Measurements from ENCODE around the gene CHMP3.
"Not testable (repeated sequence)": the region's sequence is repeated elsewhere in the genome, so short reads cannot be mapped to it uniquely, and the experiment has no call there.

CHMP3 gene

GRCh38 chr2:86552889-86553288 lies 10.4 kb downstream of the CHMP3 start:
- no peak overlapping the region for H3K4me3 ChIP-seq (ENCODE audit: low read length)
- no peaks in the 10 kb centered on the region for H3K4me1 ChIP-seq (ENCODE audit: low read length)
- H3K27me3 ChIP-seq (replicated peaks; ENCODE audit: insufficient read depth, low read length): no peaks in the 10 kb centered on the region
- no peaks in the 10 kb centered on the region for H3K9me2 ChIP-seq (replicated peaks; ENCODE audit: insufficient read depth, low read length)
- no peak overlapping the region for H3K4me2 ChIP-seq (ENCODE audit: low read depth, low read length)
- no peak overlapping the region for H3K27ac ChIP-seq (ENCODE audit: low read length)
- no peaks in the 10 kb centered on the region for H4K20me1 ChIP-seq (ENCODE audit: insufficient read depth, low read length)
- no peak overlapping the region for H2AFZ ChIP-seq (ENCODE audit: low read length)
- TF ChIP-seq EZH2 (optimal IDR thresholded peaks at IDR 0.05; ENCODE audit: low read depth, low read length) (no peak), EZH2phosphoT487 (IDR thresholded peaks at IDR 0.05; ENCODE audit: low read length) (no peak), CTCF (IDR thresholded peaks at IDR 0.05; ENCODE audit: low read length) (no peak)
- no peak overlapping the region for H3K9ac ChIP-seq (ENCODE audit: low read length)
- H3K36me3 ChIP-seq (replicated peaks; ENCODE audit: insufficient read depth, low read length): 0 out of 2 replicates have a peak, but pooled peaks cover 3% of the 10 kb centered on the region
- H3K79me2 ChIP-seq (ENCODE audit: low read length): peaks cover 74% of the 10 kb centered on the region
- H3F3A ChIP-seq (ENCODE audit: insufficient read depth, low read length): no peaks in the 10 kb centered on the region
- H3K9me3 ChIP-seq (replicated peaks; ENCODE audit: insufficient read depth, low read length): no peaks in the 10 kb centered on the region
- no peak for DNase-seq

DNA sequence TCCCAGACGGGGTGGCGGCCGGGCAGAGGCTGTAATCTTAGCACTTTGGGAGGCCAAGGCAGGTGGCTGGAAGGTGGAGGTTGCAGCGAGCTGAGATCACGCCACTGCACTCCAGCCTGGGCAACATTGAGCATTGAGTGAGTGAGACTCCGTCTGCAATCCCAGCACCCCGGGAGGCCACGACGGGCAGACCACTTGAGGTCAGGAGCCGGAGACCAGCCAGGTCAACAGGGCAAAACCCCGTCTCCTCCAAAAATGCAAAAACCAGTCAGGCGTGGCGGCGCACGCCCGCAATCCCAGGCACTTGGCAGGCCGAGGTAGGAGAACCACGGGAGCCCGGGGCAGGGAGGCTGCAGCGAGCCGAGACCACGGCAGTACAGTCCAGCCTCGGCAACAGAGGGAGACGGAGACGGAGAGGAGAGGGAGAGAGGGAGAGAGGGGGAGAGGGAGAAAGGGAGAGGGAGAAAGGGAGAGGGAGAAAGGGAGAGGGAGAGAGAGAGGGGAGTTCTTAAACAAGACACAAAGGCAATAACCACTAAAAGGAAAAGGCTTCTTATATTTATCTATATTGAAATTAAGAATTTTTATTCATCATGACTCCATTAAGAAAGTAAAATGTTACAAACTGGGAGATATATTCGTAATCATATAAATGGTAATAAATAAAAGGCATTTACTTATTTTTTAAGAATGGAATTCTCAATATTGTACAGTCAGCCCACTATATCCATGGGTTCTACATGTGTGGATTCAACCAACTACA lies 13.1 kb downstream of the CHMP3 start:
- not testable (repeated sequence) for DNase-seq; H3K9me2 ChIP-seq (replicated peaks; ENCODE audit: insufficient read depth, low read length); H3K4me2 ChIP-seq (ENCODE audit: low read depth, low read length); H3K36me3 ChIP-seq (replicated peaks; ENCODE audit: insufficient read depth, low read length); H3K9ac ChIP-seq (ENCODE audit: low read length); H3K4me3 ChIP-seq (ENCODE audit: low read length); H3K4me1 ChIP-seq (ENCODE audit: low read length); H2AFZ ChIP-seq (ENCODE audit: low read length); H3K9me3 ChIP-seq (replicated peaks; ENCODE audit: insufficient read depth, low read length); H3K27me3 ChIP-seq (replicated peaks; ENCODE audit: insufficient read depth, low read length); H3F3A ChIP-seq (ENCODE audit: insufficient read depth, low read length); H4K20me1 ChIP-seq (ENCODE audit: insufficient read depth, low read length); H3K27ac ChIP-seq (ENCODE audit: low read length)
- peaks cover 48% of the 10 kb centered on the region for H3K79me2 ChIP-seq (ENCODE audit: low read length)

DNA sequence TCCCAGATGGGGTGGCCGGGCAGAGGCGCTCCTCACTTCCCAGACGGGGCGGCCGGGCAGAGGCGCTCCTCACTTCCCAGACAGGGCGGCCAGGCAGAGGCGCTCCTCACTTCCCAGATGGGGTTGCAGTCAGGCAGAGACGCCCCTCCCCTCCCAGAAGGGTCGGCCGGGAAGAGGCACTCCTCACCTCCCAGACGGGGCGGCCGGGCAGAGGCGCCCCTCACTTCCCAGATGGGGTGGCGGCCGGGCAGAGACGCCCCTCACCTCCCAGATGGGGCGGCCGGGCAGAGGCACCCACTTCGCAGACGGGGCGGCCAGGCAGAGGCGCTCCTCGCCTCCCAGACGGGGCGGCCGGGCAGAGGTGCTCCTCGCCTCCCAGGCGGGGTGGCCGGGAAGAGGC lies 13.8 kb downstream of the CHMP3 start:
- H3K27me3 ChIP-seq (replicated peaks; ENCODE audit: insufficient read depth, low read length); H4K20me1 ChIP-seq (ENCODE audit: insufficient read depth, low read length); DNase-seq; H3K9ac ChIP-seq (ENCODE audit: low read length); H2AFZ ChIP-seq (ENCODE audit: low read length); H3F3A ChIP-seq (ENCODE audit: insufficient read depth, low read length); H3K4me2 ChIP-seq (ENCODE audit: low read depth, low read length); H3K4me3 ChIP-seq (ENCODE audit: low read length); H3K27ac ChIP-seq (ENCODE audit: low read length); H3K9me3 ChIP-seq (replicated peaks; ENCODE audit: insufficient read depth, low read length); H3K36me3 ChIP-seq (replicated peaks; ENCODE audit: insufficient read depth, low read length); H3K9me2 ChIP-seq (replicated peaks; ENCODE audit: insufficient read depth, low read length); H3K4me1 ChIP-seq (ENCODE audit: low read length): not testable (repeated sequence)
- H3K79me2 ChIP-seq (ENCODE audit: low read length): peaks cover 42% of the 10 kb centered on the region

DNA sequence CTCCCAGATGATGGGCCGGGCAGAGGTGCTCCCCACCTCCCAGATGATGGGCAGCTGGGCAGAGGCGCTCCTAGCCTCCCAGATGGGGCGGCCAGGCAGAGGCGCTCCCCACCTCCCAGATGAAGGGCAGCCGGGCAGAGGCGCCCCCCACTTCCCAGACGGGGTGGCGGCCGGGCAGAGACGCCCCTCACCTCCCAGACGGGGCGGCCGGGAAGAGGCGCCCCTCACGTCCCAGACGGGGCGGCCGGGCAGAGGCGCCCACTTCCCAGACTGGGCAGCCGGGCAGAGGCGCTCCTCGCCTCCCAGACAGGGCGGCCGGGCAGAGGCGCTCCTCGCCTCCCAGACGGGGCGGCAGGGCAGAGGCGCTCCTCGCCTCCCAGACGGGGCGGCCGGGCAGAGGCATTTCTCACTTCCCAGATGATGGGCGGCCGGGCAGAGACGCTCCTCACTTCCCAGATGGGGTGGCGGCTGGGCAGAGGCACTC lies 14.3 kb downstream of the CHMP3 start:
- H3F3A ChIP-seq (ENCODE audit: insufficient read depth, low read length); H3K9ac ChIP-seq (ENCODE audit: low read length); H3K27ac ChIP-seq (ENCODE audit: low read length); H3K4me2 ChIP-seq (ENCODE audit: low read depth, low read length); DNase-seq; H4K20me1 ChIP-seq (ENCODE audit: insufficient read depth, low read length); H3K4me1 ChIP-seq (ENCODE audit: low read length); H3K36me3 ChIP-seq (replicated peaks; ENCODE audit: insufficient read depth, low read length); H3K9me2 ChIP-seq (replicated peaks; ENCODE audit: insufficient read depth, low read length); H3K9me3 ChIP-seq (replicated peaks; ENCODE audit: insufficient read depth, low read length); H2AFZ ChIP-seq (ENCODE audit: low read length); H3K4me3 ChIP-seq (ENCODE audit: low read length); H3K27me3 ChIP-seq (replicated peaks; ENCODE audit: insufficient read depth, low read length): not testable (repeated sequence)
- peaks cover 37% of the 10 kb centered on the region for H3K79me2 ChIP-seq (ENCODE audit: low read length)

DNA sequence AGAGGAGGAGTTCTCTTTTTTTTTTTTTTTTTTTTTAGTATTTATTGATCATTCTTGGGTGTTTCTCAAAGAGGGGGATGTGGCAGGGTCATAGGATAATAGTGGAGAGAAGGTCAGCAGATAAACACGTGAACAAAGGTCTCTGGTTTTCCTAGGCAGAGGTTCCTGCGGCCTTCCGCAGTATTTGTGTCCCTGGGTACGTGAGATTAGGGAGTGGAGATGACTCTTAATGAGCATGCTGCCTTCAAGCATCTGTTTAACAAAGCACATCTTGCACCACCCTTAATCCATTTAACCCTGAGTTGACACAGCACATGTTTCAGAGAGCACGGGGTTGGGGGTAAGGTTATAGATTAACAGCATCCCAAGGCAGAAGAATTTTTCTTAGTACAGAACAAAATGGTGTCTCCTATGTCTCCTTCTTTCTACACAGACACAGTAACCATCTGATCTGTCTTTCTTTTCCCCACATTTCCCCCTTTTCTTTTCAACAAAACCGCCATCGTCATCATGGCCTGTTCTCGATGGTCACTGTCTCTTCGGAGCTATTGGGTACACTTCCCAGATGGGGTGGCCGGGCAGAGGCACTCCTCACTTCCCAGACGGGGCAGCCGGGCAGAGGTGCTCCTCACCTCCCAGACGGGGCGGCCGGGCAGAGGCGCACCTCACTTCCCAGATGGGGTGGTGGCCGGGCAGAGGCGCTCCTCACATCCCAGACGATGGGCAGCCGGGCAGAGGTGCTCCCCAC lies 14.9 kb downstream of the CHMP3 start:
- not testable (repeated sequence) for H4K20me1 ChIP-seq (ENCODE audit: insufficient read depth, low read length); H2AFZ ChIP-seq (ENCODE audit: low read length)

GRCh38 chr2:86545296-86545924 lies 17.8 kb downstream of the CHMP3 start:
- not testable (repeated sequence) for H3F3A ChIP-seq (ENCODE audit: insufficient read depth, low read length); H3K27me3 ChIP-seq (replicated peaks; ENCODE audit: insufficient read depth, low read length); H4K20me1 ChIP-seq (ENCODE audit: insufficient read depth, low read length); H3K9ac ChIP-seq (ENCODE audit: low read length); H3K79me2 ChIP-seq (ENCODE audit: low read length); DNase-seq; H3K36me3 ChIP-seq (replicated peaks; ENCODE audit: insufficient read depth, low read length); H3K4me1 ChIP-seq (ENCODE audit: low read length); H3K9me3 ChIP-seq (replicated peaks; ENCODE audit: insufficient read depth, low read length); H3K27ac ChIP-seq (ENCODE audit: low read length); H3K4me2 ChIP-seq (ENCODE audit: low read depth, low read length); H3K9me2 ChIP-seq (replicated peaks; ENCODE audit: insufficient read depth, low read length); H2AFZ ChIP-seq (ENCODE audit: low read length); H3K4me3 ChIP-seq (ENCODE audit: low read length)

More for the DNA sequence above, 14.9 kb downstream of the CHMP3 start:
- H3K9me3 ChIP-seq (replicated peaks; ENCODE audit: insufficient read depth, low read length); H3K27ac ChIP-seq (ENCODE audit: low read length); H3K9ac ChIP-seq (ENCODE audit: low read length); H3K27me3 ChIP-seq (replicated peaks; ENCODE audit: insufficient read depth, low read length); H3K36me3 ChIP-seq (replicated peaks; ENCODE audit: insufficient read depth, low read length); DNase-seq; H3K4me2 ChIP-seq (ENCODE audit: low read depth, low read length); H3K4me1 ChIP-seq (ENCODE audit: low read length); H3K9me2 ChIP-seq (replicated peaks; ENCODE audit: insufficient read depth, low read length); H3F3A ChIP-seq (ENCODE audit: insufficient read depth, low read length); H3K4me3 ChIP-seq (ENCODE audit: low read length): not testable (repeated sequence)
- H3K79me2 ChIP-seq (ENCODE audit: low read length): peaks cover 31% of the 10 kb centered on the region

Data from MM.1S (cell line).